ENCODE data around the gene SNAP47. TPM values are rescaled to one million over a fixed set of nuclear protein-coding genes. Genes with fewer than 3 reads are reported as not detected.
"Not testable (repeated sequence)": the region's sequence is repeated elsewhere in the genome, so short reads cannot be mapped to it uniquely, and the experiment has no call there.

The SNAP47 gene
- polyA plus RNA-seq (2013, experiment 1 of 2), result 34.9 TPM
- polyA plus RNA-seq (2013, experiment 2 of 2), result 30.3 TPM

GRCh38 chr1:227734856-227735538 lies at the start of gene SNAP47, which contains the start of gene JMJD4:
SNAP47 (plus strand) TSS chr1:227735435; CDS start chr1:227747737, 12,302 bp downstream.
JMJD4 (minus strand) TSS chr1:227735302; CDS start chr1:227735273, 29 bp downstream.
- WGBS, 2 experiments (ENCODE audit: insufficient coverage in 2 of 2), result 0 to 1% methylated on average over 59 to 70 of the region's 83 CpGs
- H3K36me3 ChIP-seq (ENCODE audit: control insufficient read depth, insufficient read depth, low read length), result peaks cover 43% of the 10 kb centered on the region
- no peaks in the 10 kb centered on the region for H3K9me3 ChIP-seq (ENCODE audit: control insufficient read depth, low read length)
- H3K4me1 ChIP-seq (ENCODE audit: control insufficient read depth, insufficient read depth, low read length, poor library complexity, severe bottlenecking), result peaks cover 6% of the 10 kb centered on the region
- H3K4me3 ChIP-seq (ENCODE audit: extremely low read depth, insufficient read depth, low read length, poor library complexity, severe bottlenecking), result peak within 1 kb of the TSS; percentile 98
- peak within 1 kb of the TSS; percentile 23 for H3K27ac ChIP-seq (ENCODE audit: low read depth, low read length, severe bottlenecking)

DNA sequence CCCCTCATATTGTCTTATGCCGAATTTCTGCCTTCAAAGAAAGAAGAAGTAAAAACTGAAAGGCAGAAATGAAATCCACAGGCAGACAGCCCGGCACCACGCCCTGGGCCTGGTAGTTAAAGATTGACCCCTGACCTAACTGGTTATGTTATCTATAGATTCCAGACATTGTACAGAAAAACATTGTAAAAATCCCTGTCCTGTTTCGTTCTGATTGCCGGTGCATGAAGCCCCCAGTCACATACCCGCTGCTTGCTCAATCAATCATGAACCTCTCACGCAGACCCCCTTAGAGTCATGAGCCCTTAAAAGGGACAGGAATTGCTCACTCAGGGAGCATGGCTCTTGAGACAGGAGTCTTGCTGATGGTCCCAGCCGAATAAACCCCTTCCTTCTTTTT lies 49.4 kb upstream of the SNAP47 start:
- H3K27ac ChIP-seq (ENCODE audit: low read depth, low read length, severe bottlenecking), result no peak overlapping the region
- WGBS, 2 experiments (ENCODE audit: insufficient coverage in 2 of 2), result 86 to 94% methylated on average over 4 to 6 of the region's 8 CpGs
- no peak overlapping the region for H3K4me3 ChIP-seq (ENCODE audit: extremely low read depth, insufficient read depth, low read length, poor library complexity, severe bottlenecking)
- no peaks in the 10 kb centered on the region for H3K36me3 ChIP-seq (ENCODE audit: control insufficient read depth, insufficient read depth, low read length)
- H3K4me1 ChIP-seq (ENCODE audit: control insufficient read depth, insufficient read depth, low read length, poor library complexity, severe bottlenecking), result no peaks in the 10 kb centered on the region
- H3K9me3 ChIP-seq (ENCODE audit: control insufficient read depth, low read length), result peaks cover 18% of the 10 kb centered on the region

GRCh38 chr1:227697321-227697864 lies 37.8 kb upstream of the SNAP47 start:
- no peaks in the 10 kb centered on the region for H3K36me3 ChIP-seq (ENCODE audit: control insufficient read depth, insufficient read depth, low read length)
- 100% methylated on average over 1 of the region's 3 CpGs; no CpG with 5 or more reads in 1 of the 2 experiments for WGBS, 2 experiments (ENCODE audit: insufficient coverage in 2 of 2)
- no peak overlapping the region for H3K4me3 ChIP-seq (ENCODE audit: extremely low read depth, insufficient read depth, low read length, poor library complexity, severe bottlenecking)
- peaks cover 25% of the 10 kb centered on the region for H3K9me3 ChIP-seq (ENCODE audit: control insufficient read depth, low read length)
- no peaks in the 10 kb centered on the region for H3K4me1 ChIP-seq (ENCODE audit: control insufficient read depth, insufficient read depth, low read length, poor library complexity, severe bottlenecking)
- no peak overlapping the region for H3K27ac ChIP-seq (ENCODE audit: low read depth, low read length, severe bottlenecking)

DNA sequence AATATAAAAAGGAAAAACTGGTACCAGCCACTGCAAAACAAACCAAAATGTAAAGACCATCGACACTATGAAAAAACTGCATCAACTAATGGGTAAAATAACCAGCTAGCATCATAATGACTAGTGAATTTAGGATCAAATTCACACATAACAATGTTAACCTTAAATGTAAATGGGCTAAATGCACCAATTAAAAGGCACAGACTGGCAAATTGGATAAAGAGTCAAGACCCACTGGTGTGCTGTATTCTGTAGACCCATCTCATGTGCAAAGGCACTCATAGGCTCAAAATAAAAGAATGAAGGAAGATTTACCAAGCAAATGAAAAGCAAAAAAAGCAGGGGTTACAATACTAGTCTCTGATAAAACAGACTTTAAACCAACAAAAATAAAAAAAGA lies 33.6 kb upstream of the SNAP47 start:
- peaks cover 15% of the 10 kb centered on the region for H3K9me3 ChIP-seq (ENCODE audit: control insufficient read depth, low read length)
- H3K4me3 ChIP-seq (ENCODE audit: extremely low read depth, insufficient read depth, low read length, poor library complexity, severe bottlenecking); H3K36me3 ChIP-seq (ENCODE audit: control insufficient read depth, insufficient read depth, low read length); H3K4me1 ChIP-seq (ENCODE audit: control insufficient read depth, insufficient read depth, low read length, poor library complexity, severe bottlenecking); H3K27ac ChIP-seq (ENCODE audit: low read depth, low read length, severe bottlenecking): not testable (repeated sequence)
- WGBS, 2 experiments (ENCODE audit: insufficient coverage in 2 of 2), result no CpG with 5 or more reads among the region's 1 CpG

- WGBS, 2 experiments (ENCODE audit: insufficient coverage in 2 of 2), result 81 to 100% methylated on average over 1 of the region's 1 CpG
- Histone ChIP-seq H3K4me1 (ENCODE audit: control insufficient read depth, insufficient read depth, low read length, poor library complexity, severe bottlenecking) (no peaks in the 10 kb centered on the region), H3K27ac (ENCODE audit: low read depth, low read length, severe bottlenecking) (no peak overlapping the region), H3K9me3 (ENCODE audit: control insufficient read depth, low read length) (peaks cover 14% of the 10 kb centered on the region), H3K36me3 (ENCODE audit: control insufficient read depth, insufficient read depth, low read length) (no peaks in the 10 kb centered on the region), H3K4me3 (ENCODE audit: extremely low read depth, insufficient read depth, low read length, poor library complexity, severe bottlenecking) (no peak overlapping the region)
Observed at GRCh38 chr1:227707846-227708245, 27.4 kb upstream of the SNAP47 start.

DNA sequence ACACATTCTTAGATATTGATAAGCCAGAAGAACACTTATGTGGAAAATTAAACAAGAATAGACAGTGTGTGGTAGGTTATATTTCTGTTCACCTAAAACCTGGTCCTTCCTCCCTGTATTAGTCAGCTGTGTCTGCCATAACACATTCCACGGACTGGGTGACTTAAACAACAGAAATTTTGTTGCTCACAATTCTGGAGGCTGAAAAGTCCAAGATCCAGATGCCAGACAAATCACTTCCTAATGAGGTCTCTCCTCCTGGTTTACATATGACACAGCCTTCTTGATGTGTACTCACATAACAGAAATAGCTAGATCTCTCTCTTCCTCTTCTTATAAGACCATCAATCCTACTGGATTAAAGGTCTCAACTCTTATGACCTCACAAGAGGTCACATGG lies 25.8 kb upstream of the SNAP47 start:
- 38 to 40% methylated on average over 1 of the region's 1 CpG for WGBS, 2 experiments (ENCODE audit: insufficient coverage in 2 of 2)
- Histone ChIP-seq H3K9me3 (ENCODE audit: control insufficient read depth, low read length) (peaks cover 25% of the 10 kb centered on the region), H3K4me1 (ENCODE audit: control insufficient read depth, insufficient read depth, low read length, poor library complexity, severe bottlenecking) (no peaks in the 10 kb centered on the region), H3K36me3 (ENCODE audit: control insufficient read depth, insufficient read depth, low read length) (no peaks in the 10 kb centered on the region), H3K27ac (ENCODE audit: low read depth, low read length, severe bottlenecking) (no peak overlapping the region), H3K4me3 (ENCODE audit: extremely low read depth, insufficient read depth, low read length, poor library complexity, severe bottlenecking) (no peak overlapping the region)

- not testable (repeated sequence) for H3K36me3 ChIP-seq (ENCODE audit: control insufficient read depth, insufficient read depth, low read length); H3K4me3 ChIP-seq (ENCODE audit: extremely low read depth, insufficient read depth, low read length, poor library complexity, severe bottlenecking); H3K4me1 ChIP-seq (ENCODE audit: control insufficient read depth, insufficient read depth, low read length, poor library complexity, severe bottlenecking); H3K27ac ChIP-seq (ENCODE audit: low read depth, low read length, severe bottlenecking)
- WGBS, 2 experiments (ENCODE audit: insufficient coverage in 2 of 2), result 100% methylated on average over 3 of the region's 24 CpGs; no CpG with 5 or more reads in 1 of the 2 experiments
- H3K9me3 ChIP-seq (ENCODE audit: control insufficient read depth, low read length), result peaks cover 25% of the 10 kb centered on the region
Observed at GRCh38 chr1:227710474-227710873, 24.8 kb upstream of the SNAP47 start.

DNA sequence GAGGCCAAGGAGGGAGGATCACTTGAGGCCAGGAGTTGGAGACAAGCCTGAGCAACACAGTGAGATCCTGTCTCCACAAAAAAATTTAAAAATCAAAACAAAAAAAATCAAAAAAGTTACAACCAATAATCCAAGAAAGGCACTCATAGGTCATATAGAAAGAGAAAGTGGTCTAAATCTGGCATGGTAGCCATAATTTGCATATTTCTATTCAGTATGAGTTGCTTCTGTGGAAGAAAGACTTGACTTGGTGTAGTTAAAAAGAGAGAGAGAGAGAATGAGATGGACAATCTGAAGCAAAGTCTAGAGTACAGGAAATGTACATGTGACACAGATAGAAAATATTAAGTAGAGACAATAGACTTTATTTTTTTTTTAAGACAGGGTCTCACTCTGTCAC lies 22.6 kb upstream of the SNAP47 start:
- Histone ChIP-seq H3K36me3 (ENCODE audit: control insufficient read depth, insufficient read depth, low read length) (no peaks in the 10 kb centered on the region), H3K4me1 (ENCODE audit: control insufficient read depth, insufficient read depth, low read length, poor library complexity, severe bottlenecking) (no peaks in the 10 kb centered on the region), H3K9me3 (ENCODE audit: control insufficient read depth, low read length) (peaks cover 19% of the 10 kb centered on the region), H3K27ac (ENCODE audit: low read depth, low read length, severe bottlenecking) (no peak overlapping the region), H3K4me3 (ENCODE audit: extremely low read depth, insufficient read depth, low read length, poor library complexity, severe bottlenecking) (no peak overlapping the region)

- Histone ChIP-seq H3K9me3 (ENCODE audit: control insufficient read depth, low read length) (peaks cover 38% of the 10 kb centered on the region), H3K4me1 (ENCODE audit: control insufficient read depth, insufficient read depth, low read length, poor library complexity, severe bottlenecking) (no peaks in the 10 kb centered on the region), H3K36me3 (ENCODE audit: control insufficient read depth, insufficient read depth, low read length) (no peaks in the 10 kb centered on the region), H3K27ac (ENCODE audit: low read depth, low read length, severe bottlenecking) (no peak overlapping the region), H3K4me3 (ENCODE audit: extremely low read depth, insufficient read depth, low read length, poor library complexity, severe bottlenecking) (no peak overlapping the region)
- WGBS, 2 experiments (ENCODE audit: insufficient coverage in 2 of 2), result 40 to 83% methylated on average over 1 of the region's 2 CpGs
Observed at GRCh38 chr1:227718932-227719331, 16.3 kb upstream of the SNAP47 start.

DNA sequence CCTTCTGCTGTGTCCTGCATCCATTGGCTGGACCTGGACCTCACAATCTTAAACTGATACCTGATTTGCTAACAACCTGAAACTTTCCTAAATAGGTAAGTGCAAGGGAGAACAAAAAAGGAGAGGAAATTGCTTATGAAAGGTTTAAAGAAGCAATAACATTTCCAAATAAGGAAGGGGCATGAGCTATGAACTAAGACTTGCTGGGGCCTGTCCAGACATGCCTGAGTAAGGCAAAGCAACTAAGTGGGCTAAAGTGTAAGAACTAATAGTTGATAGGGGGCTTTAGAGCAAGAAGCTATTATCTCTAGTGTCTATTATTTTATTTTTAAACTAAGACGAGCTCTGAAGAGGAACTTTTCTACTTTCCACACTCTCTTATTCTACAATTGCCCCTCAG lies 11.8 kb upstream of the SNAP47 start:
- no CpG with 5 or more reads among the region's 1 CpG for WGBS, 2 experiments (ENCODE audit: insufficient coverage in 2 of 2)
- Histone ChIP-seq H3K36me3 (ENCODE audit: control insufficient read depth, insufficient read depth, low read length) (no peaks in the 10 kb centered on the region), H3K9me3 (ENCODE audit: control insufficient read depth, low read length) (peaks cover 42% of the 10 kb centered on the region), H3K4me3 (ENCODE audit: extremely low read depth, insufficient read depth, low read length, poor library complexity, severe bottlenecking) (no peak overlapping the region), H3K27ac (ENCODE audit: low read depth, low read length, severe bottlenecking) (no peak overlapping the region), H3K4me1 (ENCODE audit: control insufficient read depth, insufficient read depth, low read length, poor library complexity, severe bottlenecking) (peaks cover 5% of the 10 kb centered on the region)

GRCh38 chr1:227725046-227725445 lies 10.2 kb upstream of the SNAP47 start:
- 64 to 100% methylated on average over 1 of the region's 2 CpGs for WGBS, 2 experiments (ENCODE audit: insufficient coverage in 2 of 2)
- no peak overlapping the region for H3K27ac ChIP-seq (ENCODE audit: low read depth, low read length, severe bottlenecking)

More at GRCh38 chr1:227725046-227725445, 10.2 kb upstream of the SNAP47 start:
- H3K4me1 ChIP-seq (ENCODE audit: control insufficient read depth, insufficient read depth, low read length, poor library complexity, severe bottlenecking), result peaks cover 10% of the 10 kb centered on the region
- H3K9me3 ChIP-seq (ENCODE audit: control insufficient read depth, low read length), result peaks cover 38% of the 10 kb centered on the region
- H3K36me3 ChIP-seq (ENCODE audit: control insufficient read depth, insufficient read depth, low read length), result no peaks in the 10 kb centered on the region
- H3K4me3 ChIP-seq (ENCODE audit: extremely low read depth, insufficient read depth, low read length, poor library complexity, severe bottlenecking), result no peak overlapping the region

Data from mesodermal cell (in vitro differentiated cells).